GM19468 (cell line): ENCODE data around the gene TNNT3.

Source experiments
- ATAC-seq: cut with Tn5 transposase; IDR thresholded peaks from one replicate; pipeline ENCODE4 v1.9.1; 2021; ENCODE audit warnings: mild to moderate bottlenecking, moderate library complexity, moderate number of reproducible peaks; ENCODE audit not compliant: unreplicated experiment; ENCODE audit errors: extremely low read depth

Gene TNNT3

DNA sequence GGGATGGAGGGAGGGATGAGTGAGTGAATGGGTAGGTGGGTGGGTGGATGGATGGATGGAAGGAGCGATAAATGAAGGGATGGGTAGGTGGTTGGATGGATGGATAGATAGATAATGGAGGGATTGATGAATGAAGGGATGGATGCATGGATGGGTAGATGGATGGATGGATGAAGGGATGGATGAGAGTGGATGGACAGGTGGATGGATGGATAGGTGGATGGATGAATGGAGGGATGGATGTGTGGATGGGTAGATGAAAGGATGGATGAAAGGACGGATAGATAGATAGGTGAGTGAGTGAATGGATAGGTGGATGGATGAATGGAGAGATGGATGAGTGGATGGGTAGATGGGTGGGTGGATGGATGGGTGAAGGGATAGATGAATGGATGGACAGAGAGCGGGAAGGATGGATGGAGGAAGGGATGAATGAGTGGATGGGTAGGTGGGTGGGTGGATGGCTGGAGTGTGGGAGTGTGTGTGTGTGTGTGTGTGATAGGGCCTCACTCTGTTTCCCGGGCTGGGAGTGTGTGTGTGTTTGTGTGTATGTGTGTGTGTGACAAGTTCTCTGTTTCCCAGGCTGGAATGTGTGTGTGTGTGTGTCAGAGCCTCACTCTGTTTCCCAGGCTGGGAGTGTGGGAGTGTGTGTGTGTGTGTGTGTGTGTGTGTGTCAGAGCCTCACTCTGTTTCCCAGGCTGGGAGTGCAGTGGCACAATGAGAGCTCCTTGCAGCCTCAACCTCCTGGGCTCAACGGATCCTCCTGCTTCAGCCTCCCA lies 25.7 kb upstream of the TNNT3 start:
- ATAC-seq: no peak

DNA sequence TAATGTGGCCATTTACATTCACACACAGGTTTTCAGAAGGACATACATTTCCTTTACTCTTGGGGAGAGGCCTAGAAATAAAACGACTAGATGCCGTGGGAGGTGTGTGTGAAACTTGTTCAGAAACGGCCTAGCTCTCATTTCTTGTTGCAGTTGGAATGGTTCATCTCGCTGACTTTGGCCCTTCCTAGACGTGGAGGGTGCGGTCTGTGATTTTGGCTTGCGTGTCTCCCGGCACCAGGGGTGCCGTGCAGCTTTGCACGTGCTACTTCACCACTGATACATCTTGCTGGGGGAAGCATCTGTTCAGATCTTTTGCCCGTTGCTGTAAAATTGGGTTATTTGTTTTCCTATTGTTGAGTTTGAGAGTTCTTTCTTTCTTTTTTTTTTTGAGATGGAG lies 24.7 kb upstream of the TNNT3 start:
- ATAC-seq: no peak

- ATAC-seq: no peak
These were observed 23.0 kb upstream of the TNNT3 start for GRCh38 chr11:1896468-1896867.

DNA sequence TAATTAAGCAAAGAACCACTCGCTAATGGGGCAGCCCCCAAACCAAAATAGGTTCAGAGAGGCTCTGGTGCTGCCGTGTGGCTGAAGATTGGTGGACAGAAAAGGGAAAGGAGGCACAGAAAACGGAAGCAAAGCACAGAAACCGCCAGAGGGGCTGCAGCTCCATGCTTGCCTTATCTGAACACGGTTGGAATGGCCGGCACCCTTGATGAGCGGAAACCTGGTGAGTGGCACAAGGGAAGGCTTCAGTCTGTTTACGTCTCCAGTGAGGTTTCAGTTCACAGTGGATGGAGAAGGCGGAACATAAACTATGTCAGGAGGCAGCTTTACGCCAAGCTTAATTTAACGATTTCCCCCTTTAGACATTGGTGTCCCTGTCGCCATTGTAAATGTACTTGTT lies 22.6 kb upstream of the TNNT3 start:
- ATAC-seq: no peak

GRCh38 chr11:1899090-1899489 lies 20.4 kb upstream of the TNNT3 start:
- no peak for ATAC-seq

DNA sequence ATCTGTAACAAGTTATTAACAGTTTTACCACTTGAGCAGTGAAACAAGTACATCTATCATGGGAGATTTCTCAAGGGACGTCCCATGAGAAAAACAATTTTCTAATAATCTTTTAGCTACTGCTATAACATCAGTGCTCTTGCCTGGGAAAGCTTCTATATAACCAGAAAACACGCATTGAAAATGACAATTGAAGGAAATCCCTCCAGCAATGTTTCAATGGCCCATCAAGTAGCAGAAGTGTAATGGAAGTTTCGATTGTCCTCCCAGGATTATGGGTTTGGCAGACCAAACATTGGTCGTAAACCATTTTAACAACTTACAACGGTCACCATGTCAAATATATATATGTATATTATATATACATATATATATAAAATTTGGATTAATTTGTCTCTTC lies 19.8 kb upstream of the TNNT3 start:
- no peak for ATAC-seq

- no peak for ATAC-seq
These were observed 13.3 kb upstream of the TNNT3 start for GRCh38 chr11:1906181-1906580.

GRCh38 chr11:1906611-1907423 lies 12.7 kb upstream of the TNNT3 start:
- ATAC-seq: no peak

GRCh38 chr11:1908618-1909017 lies 10.9 kb upstream of the TNNT3 start:
- ATAC-seq: no peak

DNA sequence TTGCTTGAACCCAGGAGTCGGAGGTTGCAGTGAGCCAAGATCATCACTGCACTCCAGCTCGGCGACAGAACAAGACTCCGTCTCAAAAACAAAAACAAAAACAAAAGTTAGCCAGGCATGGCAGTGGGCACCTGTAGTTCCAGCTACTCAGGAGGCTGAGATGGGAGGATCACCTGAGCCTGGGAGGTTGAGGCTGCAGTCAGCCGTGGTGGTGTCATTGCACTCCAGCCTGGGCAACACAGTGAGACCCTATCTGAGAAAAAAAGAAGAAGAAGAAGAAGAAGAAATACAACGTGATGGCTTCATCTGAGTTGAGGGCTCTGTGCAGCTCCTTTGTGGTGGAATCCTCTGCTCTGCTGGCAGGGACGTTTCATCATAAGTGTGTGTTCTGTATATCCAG lies 10.0 kb upstream of the TNNT3 start:
- no peak for ATAC-seq

- no peak for ATAC-seq
These were observed 7.1 kb upstream of the TNNT3 start for GRCh38 chr11:1912289-1912878.

- no peak for ATAC-seq
These were observed 6.0 kb upstream of the TNNT3 start for GRCh38 chr11:1913271-1914060.

DNA sequence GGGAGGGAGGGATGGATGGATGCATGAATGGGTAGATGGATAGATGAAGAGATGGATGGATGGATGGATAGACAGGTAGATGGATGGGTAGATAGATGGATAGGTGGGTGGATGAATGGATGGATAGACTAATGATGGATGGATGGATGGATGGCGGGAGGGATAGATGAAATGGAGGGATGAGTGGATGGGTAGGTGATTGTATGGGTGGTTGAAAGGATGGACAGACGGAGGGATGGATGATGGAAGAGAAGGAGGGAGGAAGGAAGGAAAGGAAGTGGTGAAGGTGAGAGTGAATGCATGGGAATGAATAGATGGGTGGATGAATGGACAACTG lies 3.7 kb upstream of the TNNT3 start:
- no peak for ATAC-seq

- ATAC-seq: no peak
These were observed 3.1 kb upstream of the TNNT3 start for GRCh38 chr11:1916132-1916985.

- no peak for ATAC-seq
These were observed 2.4 kb upstream of the TNNT3 start for GRCh38 chr11:1916986-1917522.

DNA sequence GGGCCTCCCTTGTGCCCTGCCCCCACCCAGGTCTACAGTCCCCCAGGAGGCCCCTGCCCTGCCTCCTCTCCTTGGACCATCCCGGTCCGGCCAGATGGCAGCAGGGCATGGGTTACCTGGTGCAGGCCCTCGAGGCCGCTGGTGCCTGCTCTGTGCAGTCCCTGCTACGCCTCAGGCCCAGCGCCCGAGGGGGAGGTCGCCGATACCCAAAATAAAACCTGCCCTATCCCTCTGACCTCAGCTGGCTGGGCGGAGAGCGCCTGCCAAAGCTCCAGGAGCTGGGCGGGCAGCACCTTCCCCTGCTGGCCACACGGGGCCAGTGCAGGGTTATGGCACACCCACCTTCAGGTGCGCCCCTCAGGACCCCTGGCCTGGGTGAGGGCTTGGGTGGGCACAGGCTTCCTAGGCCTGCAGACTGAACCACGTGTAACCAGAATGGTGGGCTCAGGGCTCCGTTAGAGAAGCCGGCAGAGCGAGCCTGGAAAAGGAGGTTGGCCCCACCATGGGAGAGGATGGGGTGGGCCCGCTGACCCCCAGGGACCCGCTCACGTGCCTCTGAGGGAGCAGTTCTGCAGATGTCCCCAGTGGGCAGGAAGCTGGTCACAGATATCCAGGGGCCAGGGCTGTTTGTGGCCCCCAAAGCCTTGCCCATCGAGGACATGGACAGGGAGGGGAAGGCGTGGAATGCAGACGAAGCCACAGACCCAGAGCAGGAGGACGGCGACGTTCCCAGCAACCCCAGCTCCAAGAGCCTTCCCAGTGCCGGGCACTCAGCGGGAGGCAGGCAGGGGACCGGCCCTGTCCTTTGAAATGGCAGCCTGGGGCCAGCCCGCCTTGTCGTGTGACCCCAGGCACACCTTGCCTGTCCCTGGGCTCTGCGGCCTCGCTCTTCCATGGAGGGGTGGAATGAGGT lies 1.7 kb upstream of the TNNT3 start:
- ATAC-seq: no peak

DNA sequence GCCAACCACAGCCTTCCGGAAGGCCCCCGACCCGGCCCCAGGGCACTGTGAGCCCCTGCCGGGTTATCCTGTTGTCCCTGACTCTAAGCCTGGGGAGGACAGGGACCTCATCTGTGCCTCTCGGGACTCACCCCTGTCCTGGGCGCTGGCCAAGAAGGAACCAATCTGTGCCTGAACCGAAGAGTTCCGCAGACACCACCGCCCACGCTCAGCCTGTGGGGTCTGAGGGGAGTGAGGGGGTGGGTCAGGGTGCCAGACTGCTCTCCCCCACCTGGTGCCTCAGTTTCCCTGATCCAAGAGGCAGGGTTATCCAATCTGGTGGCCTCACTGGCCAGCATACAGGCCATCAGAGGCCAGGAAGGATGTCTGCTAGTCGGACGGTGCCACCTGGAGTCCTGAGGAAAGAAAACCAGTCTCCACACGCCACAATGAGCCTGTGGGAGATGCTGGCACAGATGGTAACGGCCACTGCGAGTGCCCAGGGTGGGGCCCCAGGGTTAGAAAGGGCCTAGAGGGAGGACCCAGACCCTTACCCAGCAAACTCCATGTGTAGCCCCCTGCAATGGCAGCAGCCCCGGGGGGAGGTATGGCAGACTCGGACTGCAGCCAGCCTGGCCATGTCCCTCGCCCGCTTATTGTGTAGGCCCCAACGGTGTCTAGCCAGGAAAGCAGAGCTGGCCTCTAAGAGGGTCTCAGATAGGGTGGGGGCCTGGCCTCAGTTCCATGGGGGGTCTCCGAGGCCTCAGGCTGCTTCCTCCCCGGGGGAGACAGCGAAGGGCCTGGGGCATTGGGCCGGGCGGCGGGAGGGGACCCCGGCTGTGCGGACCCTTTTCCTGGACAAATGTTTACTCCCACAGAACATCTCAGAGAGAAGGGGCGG lies 827 bp upstream of the TNNT3 start:
- ATAC-seq: no peak
